Lower lobe of right lung (tissue), 2 donors: ENCODE data around the gene EPDR1. TPM values are rescaled to one million over a fixed set of nuclear protein-coding genes. Genes with fewer than 3 reads are reported as not detected.

Experiments
- ATAC-seq, 2 donors: fragments of 200-7000 bp; cut with Tn5 transposase; one replicate each; pipeline ENCODE4 v1.9.1; 2020 to 2022; ENCODE audit warnings: mild to moderate bottlenecking in 2 of 2, moderate library complexity in 2 of 2
- DNase-seq: peaks from one replicate; pipeline ENCODE4 v3.0.0-alpha.2; 2020
- H3K27ac ChIP-seq: fragments of 200-600 bp; one replicate; pipeline ENCODE4 v1.8.0; 2022
- H3K27me3 ChIP-seq: fragments of 200-600 bp; one replicate; pipeline ENCODE4 v1.8.0; 2022; ENCODE audit warnings: low read depth
- H3K36me3 ChIP-seq: fragments of 200-600 bp; one replicate; pipeline ENCODE4 v1.8.0; 2022; ENCODE audit warnings: mild to moderate bottlenecking
- H3K4me1 ChIP-seq: fragments of 200-600 bp; one replicate; pipeline ENCODE4 v1.8.0; 2022
- H3K4me3 ChIP-seq: fragments of 200-600 bp; one replicate; pipeline ENCODE4 v1.8.0; 2022; ENCODE audit warnings: mild to moderate bottlenecking
- H3K9me3 ChIP-seq: fragments of 200-600 bp; one replicate; pipeline ENCODE4 v1.8.0; 2022
- CTCF ChIP-seq: fragments of 200-600 bp; IDR thresholded peaks from one replicate; pipeline ENCODE4 v1.8.0; 2022; ENCODE audit warnings: antibody characterized with exemption, mild to moderate bottlenecking
- intact Hi-C: fragments of 100-400 bp; cut with DNase I; formaldehyde crosslinking; loops from one replicate; pipeline ENCODE4 v1.11.0; 2022
- total RNA-seq: library from RNA; stranded (reverse); fragmentation: NEBNext Ultra II Directional; extraction: Animal tissue kit (Norgen Biotek cat#: 25700); gene quantifications from one replicate; pipeline ENCODE4 v1.2.1, GENCODE V29; 2021
- donor health status: DM: no; HTN: yes; CAD: no; lungs with severe emphysema.

EPDR1 gene
- total RNA-seq, 1 donor from 2014 or later = 66.0 TPM

GRCh38 chr7:37930226-37930948 lies 9.9 kb downstream of the EPDR1 start:
- TF ChIP-seq CTCF = no peak
- peaks cover 3% of the 10 kb centered on the region for H3K9me3 ChIP-seq
- intact Hi-C loops = no loop called here
- no peaks in the 10 kb centered on the region for H3K36me3 ChIP-seq
- DNase-seq (no peak), ATAC-seq (peak; percentile 84 to 91)
- H3K4me1 ChIP-seq = peaks cover 11% of the 10 kb centered on the region
- H3K27ac ChIP-seq = peak overlapping the region; percentile 53
- H3K4me3 ChIP-seq = no peak overlapping the region
- H3K27me3 ChIP-seq = no peaks in the 10 kb centered on the region

GRCh38 chr7:37932543-37932942 lies 12.1 kb downstream of the EPDR1 start:
- Histone ChIP-seq H3K36me3 (no peaks in the 10 kb centered on the region), H3K27ac (no peak overlapping the region), H3K4me1 (peaks cover 7% of the 10 kb centered on the region), H3K9me3 (no peaks in the 10 kb centered on the region), H3K4me3 (no peak overlapping the region), H3K27me3 (no peaks in the 10 kb centered on the region)
- ATAC-seq = no peak
- no peak for TF ChIP-seq CTCF
- intact Hi-C loops = no loop called here
- DNase-seq = no peak

GRCh38 chr7:37933018-37933566 lies 12.7 kb downstream of the EPDR1 start:
- Histone ChIP-seq H3K9me3 (peaks cover under 1% of the 10 kb centered on the region), H3K4me1 (peaks cover 1% of the 10 kb centered on the region), H3K27ac (no peak overlapping the region), H3K27me3 (no peaks in the 10 kb centered on the region), H3K36me3 (no peaks in the 10 kb centered on the region), H3K4me3 (no peak overlapping the region)
- DNase-seq = no peak
- TF ChIP-seq CTCF = no peak
- no peak for ATAC-seq
- intact Hi-C loops = no loop called here

- intact Hi-C loops = no loop called here
- Histone ChIP-seq H3K9me3 (peaks cover 5% of the 10 kb centered on the region), H3K4me1 (no peaks in the 10 kb centered on the region), H3K27ac (peak overlapping the region; percentile 38), H3K27me3 (no peaks in the 10 kb centered on the region), H3K36me3 (no peaks in the 10 kb centered on the region), H3K4me3 (no peak overlapping the region)
- ATAC-seq = peak; percentile 74 to 76
- DNase-seq = peak; percentile 67
- no peak for TF ChIP-seq CTCF
Observed at GRCh38 chr7:37942934-37943610, 22.6 kb downstream of the EPDR1 start.

GRCh38 chr7:37943905-37944736 lies 23.7 kb downstream of the EPDR1 start:
- no peaks in the 10 kb centered on the region for H3K9me3 ChIP-seq
- H3K27me3 ChIP-seq = no peaks in the 10 kb centered on the region
- DNase-seq (no peak), ATAC-seq (peak in 1 of 2 donors; percentile 25)
- H3K27ac ChIP-seq = no peak overlapping the region
- intact Hi-C loops = no loop called here
- H3K36me3 ChIP-seq = no peaks in the 10 kb centered on the region
- H3K4me1 ChIP-seq = no peaks in the 10 kb centered on the region
- TF ChIP-seq CTCF = no peak
- no peak overlapping the region for H3K4me3 ChIP-seq
